Liver (tissue), 9 donors: Measurements from ENCODE around the gene THRB. TPM values are rescaled to one million over a fixed set of nuclear protein-coding genes. Genes with fewer than 3 reads are reported as not detected.

Source experiments
- DNase-seq: peaks from one replicate; pipeline ENCODE4 v3.0.0-alpha.2; 2017; ENCODE audit warnings: low spot score
- H3K27ac ChIP-seq, 2 donors: one replicate each; pipeline ENCODE4 v1.7.0; 2013; ENCODE audit warnings: inconsistent platforms in 2 of 2, low read length in 2 of 2, control low read depth in 1 of 2, low read depth in 1 of 2, mild to moderate bottlenecking in 1 of 2
- H3K27me3 ChIP-seq, 4 donors: one replicate each; pipeline versions ENCODE4 v1.6.1 to v1.7.0; 2013; ENCODE audit warnings: low read length in 3 of 4, inconsistent platforms in 1 of 4, mild to moderate bottlenecking in 1 of 4, moderate library complexity in 1 of 4; ENCODE audit not compliant: control insufficient read depth in 4 of 4, insufficient read depth in 4 of 4
- H3K36me3 ChIP-seq, 4 donors: one replicate each; pipeline versions ENCODE4 v1.6.1 to v1.7.0; 2013; ENCODE audit warnings: low read length in 3 of 4, mild to moderate bottlenecking in 3 of 4, low read depth in 1 of 4, moderate library complexity in 1 of 4; ENCODE audit not compliant: control insufficient read depth in 4 of 4, insufficient read depth in 3 of 4
- H3K4me1 ChIP-seq, 4 donors: one replicate each; pipeline versions ENCODE4 v1.6.1 to v1.7.0; 2013; ENCODE audit warnings: low read length in 3 of 4, mild to moderate bottlenecking in 3 of 4, moderate library complexity in 1 of 4; ENCODE audit not compliant: control insufficient read depth in 4 of 4, insufficient read depth in 4 of 4
- H3K4me3 ChIP-seq, 3 donors: one replicate each; pipeline versions ENCODE4 v1.6.1 to v1.7.0; 2013; ENCODE audit warnings: low read length in 3 of 3, control low read depth in 1 of 3, low read depth in 1 of 3, mild to moderate bottlenecking in 1 of 3
- H3K9ac ChIP-seq, 2 donors: one replicate each; pipeline ENCODE4 v1.7.0; 2013; ENCODE audit warnings: low read length in 2 of 2, mild to moderate bottlenecking in 2 of 2, moderate library complexity in 2 of 2, control low read depth in 1 of 2, low read depth in 1 of 2
- H3K9me3 ChIP-seq, 4 donors: one replicate each; pipeline versions ENCODE4 v1.6.1 to v1.7.0; 2013; ENCODE audit warnings: low read length in 3 of 4; ENCODE audit not compliant: control insufficient read depth in 4 of 4
- ATF3 ChIP-seq: IDR thresholded peaks from 2 replicates; pipeline ENCODE4 v1.6.1; 2016; ENCODE audit warnings: antibody characterized with exemption
- CTCF ChIP-seq: fragments of 150-350 bp; IDR thresholded peaks from 2 replicates; pipeline ENCODE4 v1.5.1; 2017; ENCODE audit warnings: improper control_type of control experiment, low read depth, low read length; ENCODE audit not compliant: missing input control
- EGR1 ChIP-seq, 2 donors: IDR thresholded peaks; 2 replicates each; pipeline ENCODE4 v1.6.1; 2016 to 2018; ENCODE audit warnings: antibody characterized with exemption in 2 of 2, low read depth in 2 of 2
- FOXA1 ChIP-seq: IDR thresholded peaks from 2 replicates; pipeline ENCODE4 v1.6.1; 2016; ENCODE audit warnings: antibody characterized with exemption
- FOXA2 ChIP-seq: IDR thresholded peaks from 2 replicates; pipeline ENCODE4 v1.6.1; 2016; ENCODE audit warnings: antibody characterized with exemption
- GABPA ChIP-seq, 2 donors: IDR thresholded peaks in 1 of 2; conservative IDR thresholded peaks in 1 of 2; 2 replicates each; pipeline ENCODE4 v1.6.1; 2016; ENCODE audit warnings: antibody characterized with exemption in 2 of 2, mild to moderate bottlenecking in 1 of 2, moderate library complexity in 1 of 2
- HNF4A ChIP-seq, 2 donors: conservative IDR thresholded peaks; 2 replicates each; pipeline ENCODE4 v1.6.1; 2016; ENCODE audit warnings: antibody characterized with exemption in 2 of 2, mild to moderate bottlenecking in 2 of 2
- HNF4G ChIP-seq: IDR thresholded peaks from 2 replicates; pipeline ENCODE4 v1.6.1; 2016; ENCODE audit warnings: antibody characterized with exemption
- JUND ChIP-seq, 2 donors: IDR thresholded peaks; 2 replicates each; pipeline ENCODE4 v1.6.1; 2016; ENCODE audit warnings: antibody characterized with exemption in 2 of 2
- MAX ChIP-seq: IDR thresholded peaks from 2 replicates; pipeline ENCODE4 v1.6.1; 2016; ENCODE audit warnings: antibody characterized with exemption
- NR2F2 ChIP-seq: IDR thresholded peaks from 2 replicates; pipeline ENCODE4 v1.6.1; 2016; ENCODE audit warnings: antibody characterized with exemption
- RAD21 ChIP-seq, 2 donors: IDR thresholded peaks; 2 replicates each; pipeline ENCODE4 v1.6.1; 2016; ENCODE audit warnings: antibody characterized with exemption in 2 of 2, mild to moderate bottlenecking in 2 of 2
- REST ChIP-seq: IDR thresholded peaks from 2 replicates; pipeline ENCODE4 v1.6.1; 2016; ENCODE audit warnings: antibody characterized with exemption, mild to moderate bottlenecking
- RXRA ChIP-seq, 2 donors: IDR thresholded peaks; 2 replicates each; pipeline ENCODE4 v1.6.1; 2017 to 2018; ENCODE audit warnings: antibody characterized with exemption in 2 of 2, mild to moderate bottlenecking in 1 of 2
- SP1 ChIP-seq: IDR thresholded peaks from 2 replicates; pipeline ENCODE4 v1.6.1; 2018; ENCODE audit warnings: antibody characterized with exemption, mild to moderate bottlenecking
- TAF1 ChIP-seq: conservative IDR thresholded peaks from 2 replicates; pipeline ENCODE4 v1.6.1; 2016; ENCODE audit warnings: antibody characterized with exemption, mild to moderate bottlenecking
- YY1 ChIP-seq: IDR thresholded peaks from 2 replicates; pipeline ENCODE4 v1.6.1; 2016; ENCODE audit warnings: antibody characterized with exemption, mild to moderate bottlenecking
- ZBTB33 ChIP-seq: IDR thresholded peaks from 2 replicates; pipeline ENCODE4 v1.6.1; 2016; ENCODE audit warnings: antibody characterized with exemption
- WGBS: extraction: QIAGEN DNeasy Blood & Tissue Kit; methylation state at CpG from one replicate; pipeline ENCODE4 v1.1.7; 2013; 5-methylcytosine and 5-hydroxymethylcytosine counted together
- polyA plus RNA-seq, 2 donors: library from polyadenylated mRNA; stranded (reverse) in 1 of 2; unstranded in 1 of 2; fragments of 200-250 nt in 1 of 2; fragments of >200 nt in 1 of 2; fragmentation: Nextera tagmentation in 1 of 2; extraction: Ambion mirVana in 1 of 2; gene quantifications; one replicate each; pipeline versions ENCODE4 v1.2.1 to v1.2.3, GENCODE V29; 2013 to 2015
- total RNA-seq, 2 donors: library from RNA; depleted of rRNA; stranded (reverse); fragments of >200 nt; gene quantifications; one replicate each; pipeline ENCODE4 v1.2.3, GENCODE V29; 2014
- donor health status: healthy.
- donor health status: healthy.
- donor health status: healthy.
- donor health status: healthy.
- donor health status: healthy.

Gene THRB
- total and polyA plus RNA-seq, 4 donors: 5.9 to 23.9 (median 9.3) TPM

GRCh38 chr3:24487325-24488262, 7.1 kb downstream of the THRB start:
- DNase-seq: no peak
- Histone ChIP-seq H3K27me3 (no peaks in the 10 kb centered on the region), H3K9ac (no peak overlapping the region), H3K4me1 (peaks cover 5 to 68% (median 36%) of the 10 kb centered on the region in 4 donors), H3K9me3 (no peaks in the 10 kb centered on the region), H3K4me3 (no peak overlapping the region), H3K27ac (peak overlapping the region; percentile 16 to 20), H3K36me3 (no peaks in the 10 kb centered on the region)
- TF ChIP-seq ATF3 (no peak), REST (no peak), EGR1 (IDR thresholded peaks at IDR 0.05; ENCODE audit: low read depth in 2 of 2) (no peak), SP1 (no peak), YY1 (no peak), FOXA1 (no peak), CTCF (no peak), NR2F2 (no peak), GABPA (IDR thresholded peaks at IDR 0.05 in 1 of 2, conservative IDR thresholded peaks at IDR 0.05 in 1 of 2) (no peak), RXRA (IDR thresholded peaks at IDR 0.05) (no peak), TAF1 (no peak), FOXA2 (no peak), JUND (IDR thresholded peaks at IDR 0.05) (no peak)

GRCh38 chr3:24485511-24485910, 9.1 kb downstream of the THRB start:
- Histone ChIP-seq H3K27ac (peak overlapping the region in 1 of 2 donors; percentile 40), H3K27me3 (no peaks in the 10 kb centered on the region), H3K4me3 (no peak overlapping the region), H3K36me3 (peaks cover 0 to 3% (median 0%) of the 10 kb centered on the region in 4 donors), H3K4me1 (peaks cover 3 to 51% (median 29%) of the 10 kb centered on the region in 4 donors), H3K9me3 (no peaks in the 10 kb centered on the region), H3K9ac (no peak overlapping the region)
- WGBS: 92% methylated on average over 1 of the region's 1 CpG
- DNase-seq: no peak
- TF ChIP-seq MAX: no peak
- TF ChIP-seq SP1: no peak
- TF ChIP-seq HNF4G: no peak
- TF ChIP-seq YY1: no peak
- no peak for TF ChIP-seq JUND (IDR thresholded peaks at IDR 0.05)
- TF ChIP-seq EGR1 (IDR thresholded peaks at IDR 0.05; ENCODE audit: low read depth in 2 of 2): no peak
- TF ChIP-seq RXRA (IDR thresholded peaks at IDR 0.05): no peak
- no peak for TF ChIP-seq TAF1
- TF ChIP-seq NR2F2: no peak
- TF ChIP-seq CTCF: no peak
- TF ChIP-seq FOXA2: no peak
- no peak for TF ChIP-seq HNF4A (conservative IDR thresholded peaks at IDR 0.05)
- no peak for TF ChIP-seq RAD21 (IDR thresholded peaks at IDR 0.05)
- no peak for TF ChIP-seq ZBTB33
- no peak for TF ChIP-seq ATF3
